ENCODE data around the gene CHST10. TPM values are rescaled to one million over a fixed set of nuclear protein-coding genes. Genes with fewer than 3 reads are reported as not detected.

CHST10 gene
- total and polyA plus RNA-seq, 10 of the 15 experiments (the other 5 are each of a cell fraction or from before 2014, with no cell fraction given) = 2.0 to 22.5 (median 15.7) TPM

DNA sequence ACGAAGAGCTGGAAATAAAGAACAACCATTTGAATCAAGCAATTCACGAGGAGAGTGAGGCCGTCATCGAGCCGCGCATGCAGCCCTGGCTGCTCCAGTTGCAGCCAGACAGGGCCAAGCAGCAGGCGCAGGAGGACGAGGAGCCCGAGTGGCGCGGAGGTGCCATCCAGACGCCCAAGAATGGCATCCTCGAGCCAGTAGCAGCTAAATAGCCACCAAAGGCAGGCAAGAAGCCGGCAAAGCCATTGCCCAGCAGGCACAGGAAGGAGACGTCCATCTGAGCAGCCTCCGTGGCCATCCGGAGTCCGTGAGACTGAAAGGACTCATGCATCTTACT, 8.9 kb upstream of the CHST10 start:
- FAIRE-seq = no peak
- ChIA-PET SMC1A (ENCODE audit: uncharacterized antibody, unreplicated experiment) (interaction anchor here (0.8 kb wide), 1 partner anchor 164 kb away, joined by 3 read pairs; no protein-coding TSS in a partner anchor), POLR2A (no interaction called here), CTCF (interaction anchor here (0.5 to 1.4 kb wide), 5 partner anchors 10 to 176 kb away, joined by 3 to 5 read pairs (median 4); no protein-coding TSS in a partner anchor), RAD21 (ENCODE audit: unreplicated experiment) (no interaction called here)
- H3K79me2 ChIP-seq (ENCODE audit: control insufficient read depth, insufficient read depth, low read length) = no peaks in the 10 kb centered on the region
- WGBS (ENCODE audit: insufficient coverage, insufficient replicate concordance, low lambda C conversion rate, missing lambda C conversion rate) = 52% methylated on average over 18 of the region's 18 CpGs
- no peaks in the 10 kb centered on the region for H3K4me1 ChIP-seq (ENCODE audit: control insufficient read depth, insufficient read depth, low read length)
- in situ Hi-C loops (cut with MboI) = loop anchor here (10.0 kb wide), 1 partner anchor 558 kb away; no protein-coding TSS in a partner anchor
- no peak overlapping the region for H3K4me3 ChIP-seq
- BruUV-seq (replicated peaks) = no TSS peak
- intact Hi-C loops (cut with micrococcal nuclease; ENCODE audit: unreplicated experiment) = no loop called here
- no peak overlapping the region for H3K27ac ChIP-seq (ENCODE audit: control insufficient read depth, insufficient read depth)
- H4K20me1 ChIP-seq (ENCODE audit: control insufficient read depth, insufficient read depth) = no peaks in the 10 kb centered on the region
- H3K36me3 ChIP-seq (ENCODE audit: control insufficient read depth in 2 of 2, insufficient read depth in 2 of 2, low read length in 1 of 2) = no peaks in the 10 kb centered on the region
- H3K27me3 ChIP-seq (replicated peaks in 1 of 2; ENCODE audit: control insufficient read depth in 2 of 2, insufficient read depth in 2 of 2, low read length in 1 of 2) = no peaks in the 10 kb centered on the region
- no peak overlapping the region for H3K4me2 ChIP-seq (ENCODE audit: control insufficient read depth, insufficient read depth)
- H3K9ac ChIP-seq (ENCODE audit: control insufficient read depth, insufficient read depth, low read length) = no peak overlapping the region
- TF ChIP-seq CREB1 (IDR thresholded peaks at IDR 0.05; ENCODE audit: low read depth) (no peak), CBX5 (IDR thresholded peaks at IDR 0.05; ENCODE audit: low read depth) (no peak), TBL1XR1 (IDR thresholded peaks at IDR 0.05; ENCODE audit: low read depth, low read length) (no peak)
- no peak for DNase-seq (ENCODE audit: low read depth, low spot score)
- no peaks in the 10 kb centered on the region; the same call in 1 of the 3 replicates for H3K9me3 ChIP-seq (replicated peaks; ENCODE audit: control insufficient read depth, insufficient read depth, low read length)
- H2AFZ ChIP-seq (ENCODE audit: control insufficient read depth, low read depth, low read length) = no peak overlapping the region
- ATAC-seq = no peak

DNA sequence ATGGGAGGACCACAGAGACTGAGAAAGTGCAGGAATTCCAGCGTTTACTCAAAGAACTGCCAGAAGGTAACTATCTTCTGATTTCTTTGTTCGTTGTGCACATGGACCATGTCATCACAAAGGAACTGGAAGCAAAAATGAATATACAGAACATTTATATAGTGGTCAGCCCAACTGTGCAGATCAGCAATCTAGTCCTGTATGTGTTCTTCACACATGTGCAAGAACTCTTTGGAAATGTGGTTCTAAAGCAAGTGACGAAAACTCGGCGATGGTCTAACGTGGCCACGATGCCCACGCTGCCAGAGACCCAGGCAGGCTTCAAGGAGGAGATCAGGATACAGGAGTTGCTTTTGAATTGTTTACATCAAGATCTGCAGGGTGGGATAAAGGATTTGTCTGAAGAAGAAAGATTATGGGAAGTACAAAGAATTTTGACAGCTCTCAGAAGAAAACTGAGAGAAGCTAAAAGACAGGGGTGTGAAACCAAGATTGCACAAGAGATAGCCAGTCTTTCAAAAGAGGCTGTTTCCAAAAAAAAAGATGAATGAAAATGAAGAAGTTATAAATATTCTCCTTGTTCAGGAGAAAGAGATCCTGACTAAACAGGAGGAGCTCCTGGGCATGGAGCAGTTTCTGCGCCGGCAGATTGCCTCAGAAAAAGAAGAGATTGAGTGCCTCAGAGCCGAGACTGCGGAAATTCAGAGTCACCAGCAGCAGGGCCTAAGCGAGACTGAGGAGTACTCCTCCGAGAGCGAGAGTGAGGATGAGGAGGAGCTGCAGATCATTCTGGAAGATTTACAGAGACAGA, 8.3 kb upstream of the CHST10 start:
- H2AFZ ChIP-seq (ENCODE audit: control insufficient read depth, low read depth, low read length) = no peak overlapping the region
- H3K27ac ChIP-seq (ENCODE audit: control insufficient read depth, insufficient read depth) = no peak overlapping the region
- RAD21 ChIA-PET (ENCODE audit: unreplicated experiment) = no interaction called here
- no peaks in the 10 kb centered on the region; the same call in 1 of the 3 replicates for H3K9me3 ChIP-seq (replicated peaks; ENCODE audit: control insufficient read depth, insufficient read depth, low read length)
- TF ChIP-seq TBL1XR1 (IDR thresholded peaks at IDR 0.05; ENCODE audit: low read depth, low read length) (no peak), STAT3 (IDR thresholded peaks at IDR 0.05; ENCODE audit: low read depth, low read length) (no peak), SP1 (IDR thresholded peaks at IDR 0.05; ENCODE audit: low read depth, low read length) (no peak), MXI1 (IDR thresholded peaks at IDR 0.05; ENCODE audit: low read depth, low read length) (no peak), CHD4 (IDR thresholded peaks at IDR 0.05) (no peak)
- H3K36me3 ChIP-seq (ENCODE audit: control insufficient read depth in 2 of 2, insufficient read depth in 2 of 2, low read length in 1 of 2) = no peaks in the 10 kb centered on the region
- POLR2A ChIA-PET = no interaction called here
- no peaks in the 10 kb centered on the region for H4K20me1 ChIP-seq (ENCODE audit: control insufficient read depth, insufficient read depth)
- ATAC-seq = no peak
- 63% methylated on average over 15 of the region's 15 CpGs for WGBS (ENCODE audit: insufficient coverage, insufficient replicate concordance, low lambda C conversion rate, missing lambda C conversion rate)
- CTCF ChIA-PET = interaction anchor here (0.5 to 1.4 kb wide), 6 partner anchors 9 to 176 kb away, joined by 3 to 5 read pairs (median 4); no protein-coding TSS in a partner anchor
- SMC1A ChIA-PET (ENCODE audit: uncharacterized antibody, unreplicated experiment) = interaction anchor here (0.7 to 1.0 kb wide), 3 partner anchors 163 to 638 kb away, joined by 3 read pairs; no protein-coding TSS in a partner anchor
- H3K79me2 ChIP-seq (ENCODE audit: control insufficient read depth, insufficient read depth, low read length) = no peaks in the 10 kb centered on the region
- in situ Hi-C loops (cut with MboI) (loop anchor here (10.0 kb wide), 1 partner anchor 559 kb away; no protein-coding TSS in a partner anchor), intact Hi-C loops (cut with micrococcal nuclease; ENCODE audit: unreplicated experiment) (no loop called here)
- H3K27me3 ChIP-seq (replicated peaks in 1 of 2; ENCODE audit: control insufficient read depth in 2 of 2, insufficient read depth in 2 of 2, low read length in 1 of 2) = no peaks in the 10 kb centered on the region
- no peak for FAIRE-seq
- DNase-seq (ENCODE audit: low read depth, low spot score) = no peak
- H3K4me2 ChIP-seq (ENCODE audit: control insufficient read depth, insufficient read depth) = no peak overlapping the region
- H3K4me3 ChIP-seq = no peak overlapping the region
- H3K4me1 ChIP-seq (ENCODE audit: control insufficient read depth, insufficient read depth, low read length) = no peaks in the 10 kb centered on the region
- H3K9ac ChIP-seq (ENCODE audit: control insufficient read depth, insufficient read depth, low read length) = no peak overlapping the region
- no TSS peak for BruUV-seq (replicated peaks)

All from GM12878 (cell line).